ENCODE measurements around the gene IL15RA. TPM values are rescaled to one million over a fixed set of nuclear protein-coding genes. Genes with fewer than 3 reads are reported as not detected.
"Not testable (repeated sequence)": the region's sequence is repeated elsewhere in the genome, so short reads cannot be mapped to it uniquely, and the experiment has no call there.

The IL15RA gene
- total and polyA plus RNA-seq, 7 experiments from 2014 or later = 2.9 to 24.9 (median 5.6) TPM

- POLR2A ChIA-PET = no interaction called here
- H3K9me3 ChIP-seq (ENCODE audit: control insufficient read depth in 2 of 3, low read length in 3 of 3) = no peaks in the 10 kb centered on the region
- H3K4me1 ChIP-seq (ENCODE audit: control insufficient read depth in 2 of 2, insufficient read depth in 2 of 2, low read length in 2 of 2) = no peaks in the 10 kb centered on the region
- H3K9me3 Mint-ChIP-seq = no peaks in the 10 kb centered on the region
- H3K36me3 ChIP-seq (ENCODE audit: control insufficient read depth in 2 of 3, insufficient read depth in 3 of 3, low read length in 3 of 3) = peaks cover 0 to 24% (median 6%) of the 10 kb centered on the region in 3 experiments
- ATAC-seq (no peak), DNase-seq (no peak)
- CTCF ChIA-PET = no interaction called here
- H3K4me3 ChIP-seq (ENCODE audit: low read length) = no peak overlapping the region
- no peak overlapping the region for H3K4me3 Mint-ChIP-seq
- intact Hi-C loops (cut with micrococcal nuclease) = no loop called here
- H3K27ac Mint-ChIP-seq = no peak overlapping the region
- H3K4me1 Mint-ChIP-seq = peaks cover 0 to 5% (median 0%) of the 10 kb centered on the region in 7 donors
- no peaks in the 10 kb centered on the region for H3K27me3 ChIP-seq (ENCODE audit: control insufficient read depth in 2 of 2, insufficient read depth in 2 of 2, low read length in 2 of 2)
- peaks cover 0 to 21% (median 11%) of the 10 kb centered on the region in 5 donors for H3K36me3 Mint-ChIP-seq
- H3K27ac ChIP-seq (ENCODE audit: low read depth, low read length) = no peak overlapping the region
- H3K27me3 Mint-ChIP-seq = no peaks in the 10 kb centered on the region
These were observed 13.8 kb downstream of the IL15RA start for GRCh38 chr10:5963591-5963990.

DNA sequence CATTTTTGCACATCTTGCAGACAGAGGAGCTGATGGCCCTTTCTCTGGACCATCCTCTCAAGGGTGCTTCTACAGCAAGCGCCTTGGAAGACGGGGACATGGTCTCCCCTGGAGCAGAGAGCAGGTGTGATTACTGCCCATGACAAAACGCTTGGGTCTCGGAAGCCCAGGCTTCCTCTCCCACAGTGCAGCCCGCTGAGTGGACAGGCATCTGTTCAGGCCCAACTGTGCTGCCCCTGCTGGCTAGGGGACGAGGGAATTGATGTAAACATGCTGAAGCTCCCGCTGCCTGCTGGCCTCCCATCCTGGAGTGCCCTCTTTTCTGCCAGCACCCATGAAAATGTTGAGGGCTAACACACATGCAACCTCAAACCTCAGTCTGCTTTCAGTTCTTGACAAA lies 14.3 kb downstream of the IL15RA start:
- CTCF ChIA-PET = no interaction called here
- Histone ChIP-seq H3K27ac (ENCODE audit: low read depth, low read length) (no peak overlapping the region), H3K4me3 (ENCODE audit: low read length) (no peak overlapping the region), H3K36me3 (ENCODE audit: control insufficient read depth in 2 of 3, insufficient read depth in 3 of 3, low read length in 3 of 3) (peaks cover 0 to 24% (median 6%) of the 10 kb centered on the region in 3 experiments), H3K27me3 (ENCODE audit: control insufficient read depth in 2 of 2, insufficient read depth in 2 of 2, low read length in 2 of 2) (no peaks in the 10 kb centered on the region), H3K4me1 (ENCODE audit: control insufficient read depth in 2 of 2, insufficient read depth in 2 of 2, low read length in 2 of 2) (no peaks in the 10 kb centered on the region), H3K9me3 (ENCODE audit: control insufficient read depth in 2 of 3, low read length in 3 of 3) (no peaks in the 10 kb centered on the region)
- no peaks in the 10 kb centered on the region for H3K27me3 Mint-ChIP-seq
- DNase-seq (no peak), ATAC-seq (no peak)
- peaks cover 0 to 3% (median 0%) of the 10 kb centered on the region in 7 donors for H3K4me1 Mint-ChIP-seq
- peaks cover 0 to 20% (median 9%) of the 10 kb centered on the region in 5 donors for H3K36me3 Mint-ChIP-seq
- no peaks in the 10 kb centered on the region for H3K9me3 Mint-ChIP-seq
- POLR2A ChIA-PET = interaction anchor here (0.7 kb wide), 1 partner anchor 444 kb away, joined by 3 read pairs; no protein-coding TSS in a partner anchor
- intact Hi-C loops (cut with micrococcal nuclease) = no loop called here
- H3K27ac Mint-ChIP-seq = no peak overlapping the region
- no peak overlapping the region for H3K4me3 Mint-ChIP-seq

GRCh38 chr10:5962358-5962940 lies 14.9 kb downstream of the IL15RA start:
- H3K27ac Mint-ChIP-seq; H3K4me3 ChIP-seq (ENCODE audit: low read length); H3K27ac ChIP-seq (ENCODE audit: low read depth, low read length); H3K4me3 Mint-ChIP-seq; DNase-seq; H3K27me3 Mint-ChIP-seq; H3K9me3 ChIP-seq (ENCODE audit: control insufficient read depth in 2 of 3, low read length in 3 of 3); intact Hi-C loops (cut with micrococcal nuclease); H3K9me3 Mint-ChIP-seq; H3K4me1 Mint-ChIP-seq; H3K4me1 ChIP-seq (ENCODE audit: control insufficient read depth in 2 of 2, insufficient read depth in 2 of 2, low read length in 2 of 2); CTCF ChIA-PET; ATAC-seq; H3K27me3 ChIP-seq (ENCODE audit: control insufficient read depth in 2 of 2, insufficient read depth in 2 of 2, low read length in 2 of 2): not testable (repeated sequence)
- peaks cover 0 to 24% (median 6%) of the 10 kb centered on the region in 3 experiments for H3K36me3 ChIP-seq (ENCODE audit: control insufficient read depth in 2 of 3, insufficient read depth in 3 of 3, low read length in 3 of 3)
- H3K36me3 Mint-ChIP-seq = peaks cover 0 to 23% (median 9%) of the 10 kb centered on the region in 5 donors
- POLR2A ChIA-PET = interaction anchor here (0.7 kb wide), 1 partner anchor 444 kb away, joined by 3 read pairs; no protein-coding TSS in a partner anchor

- CTCF ChIA-PET = no interaction called here
- POLR2A ChIA-PET = interaction anchor here (0.6 kb wide), 1 partner anchor 367 kb away, joined by 3 read pairs; no protein-coding TSS in a partner anchor
- ATAC-seq (no peak), DNase-seq (no peak)
- H3K4me1 ChIP-seq (ENCODE audit: control insufficient read depth in 2 of 2, insufficient read depth in 2 of 2, low read length in 2 of 2) = no peaks in the 10 kb centered on the region
- Mint-ChIP-seq H3K27me3 (no peaks in the 10 kb centered on the region), H3K36me3 (peaks cover 0 to 23% (median 9%) of the 10 kb centered on the region in 5 donors), H3K27ac (no peak overlapping the region), H3K4me3 (no peak overlapping the region), H3K4me1 (peaks cover 0 to 3% (median 0%) of the 10 kb centered on the region in 7 donors), H3K9me3 (no peaks in the 10 kb centered on the region)
- peaks cover 0 to 24% (median 6%) of the 10 kb centered on the region in 3 experiments for H3K36me3 ChIP-seq (ENCODE audit: control insufficient read depth in 2 of 3, insufficient read depth in 3 of 3, low read length in 3 of 3)
- H3K27me3 ChIP-seq (ENCODE audit: control insufficient read depth in 2 of 2, insufficient read depth in 2 of 2, low read length in 2 of 2) = no peaks in the 10 kb centered on the region
- intact Hi-C loops (cut with micrococcal nuclease) = no loop called here
- H3K27ac ChIP-seq (ENCODE audit: low read depth, low read length) = no peak overlapping the region
- no peak overlapping the region for H3K4me3 ChIP-seq (ENCODE audit: low read length)
- no peaks in the 10 kb centered on the region for H3K9me3 ChIP-seq (ENCODE audit: control insufficient read depth in 2 of 3, low read length in 3 of 3)
These were observed 15.8 kb downstream of the IL15RA start for GRCh38 chr10:5961405-5962100.

GRCh38 chr10:5960973-5961275 lies 16.4 kb downstream of the IL15RA start:
- H3K4me3 ChIP-seq (ENCODE audit: low read length); H3K27me3 Mint-ChIP-seq; H3K4me1 ChIP-seq (ENCODE audit: control insufficient read depth in 2 of 2, insufficient read depth in 2 of 2, low read length in 2 of 2); H3K27me3 ChIP-seq (ENCODE audit: control insufficient read depth in 2 of 2, insufficient read depth in 2 of 2, low read length in 2 of 2); POLR2A ChIA-PET; H3K27ac ChIP-seq (ENCODE audit: low read depth, low read length); CTCF ChIA-PET; H3K27ac Mint-ChIP-seq; H3K4me3 Mint-ChIP-seq; intact Hi-C loops (cut with micrococcal nuclease); DNase-seq; H3K9me3 Mint-ChIP-seq; H3K4me1 Mint-ChIP-seq; ATAC-seq; H3K9me3 ChIP-seq (ENCODE audit: control insufficient read depth in 2 of 3, low read length in 3 of 3): not testable (repeated sequence)
- peaks cover 0 to 23% (median 9%) of the 10 kb centered on the region in 5 donors for H3K36me3 Mint-ChIP-seq
- H3K36me3 ChIP-seq (ENCODE audit: control insufficient read depth in 2 of 3, insufficient read depth in 3 of 3, low read length in 3 of 3) = peaks cover 0 to 22% (median 6%) of the 10 kb centered on the region in 3 experiments

DNA sequence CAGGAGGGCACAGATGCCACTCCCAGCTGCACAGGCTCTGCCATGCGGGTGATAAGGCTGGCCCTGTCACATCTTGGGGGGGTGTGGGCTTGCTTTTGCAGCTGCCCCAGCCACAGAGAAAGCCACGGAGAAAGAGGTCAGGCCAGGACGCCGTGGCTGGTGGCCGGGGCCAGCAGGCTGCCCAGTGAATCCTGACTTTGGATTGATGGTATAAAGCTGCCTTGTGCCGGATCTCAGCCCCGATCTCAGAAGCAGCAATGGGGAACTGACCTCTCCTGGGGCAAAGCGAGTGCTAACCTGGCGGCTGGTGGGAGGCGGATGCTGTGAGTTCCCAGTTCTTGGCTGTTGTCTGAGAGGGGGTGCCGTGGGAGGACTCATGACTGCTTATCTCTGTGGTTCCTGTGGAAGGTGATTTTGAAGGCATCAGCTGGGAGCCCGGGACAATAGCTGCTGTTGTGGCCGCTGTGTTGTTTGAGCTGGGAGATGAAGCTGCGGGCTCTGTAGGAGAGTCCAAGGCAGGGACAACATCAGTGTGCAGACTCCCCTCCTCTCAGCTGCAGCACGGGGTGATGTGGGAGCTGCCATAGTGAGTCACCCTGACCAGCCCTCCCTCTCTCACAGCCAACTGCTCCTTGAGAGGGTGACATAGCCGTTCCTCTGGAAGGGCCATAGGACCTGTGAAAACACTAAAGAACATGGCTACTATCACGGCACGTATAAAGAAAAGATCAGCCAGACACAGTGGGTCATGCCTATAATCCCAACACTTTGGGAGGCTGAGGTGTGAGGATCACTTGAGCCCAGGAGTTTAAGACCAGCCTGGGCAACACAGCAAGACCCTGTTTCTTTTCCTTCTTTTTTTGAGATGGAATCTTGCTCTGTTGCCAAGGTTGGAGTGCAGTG lies 17.0 kb downstream of the IL15RA start:
- peaks cover 0 to 1% (median 0%) of the 10 kb centered on the region in 7 donors for H3K4me1 Mint-ChIP-seq
- no peak for ATAC-seq
- no peaks in the 10 kb centered on the region for H3K27me3 ChIP-seq (ENCODE audit: control insufficient read depth in 2 of 2, insufficient read depth in 2 of 2, low read length in 2 of 2)

More for the DNA sequence above, 17.0 kb downstream of the IL15RA start:
- CTCF ChIA-PET = no interaction called here
- H3K27ac Mint-ChIP-seq = no peak overlapping the region
- H3K9me3 ChIP-seq (ENCODE audit: control insufficient read depth in 2 of 3, low read length in 3 of 3) = no peaks in the 10 kb centered on the region
- H3K36me3 ChIP-seq (ENCODE audit: control insufficient read depth in 2 of 3, insufficient read depth in 3 of 3, low read length in 3 of 3) = peaks cover 0 to 20% (median 6%) of the 10 kb centered on the region in 3 experiments
- H3K27ac ChIP-seq (ENCODE audit: low read depth, low read length) = no peak overlapping the region
- POLR2A ChIA-PET = no interaction called here
- no peak overlapping the region for H3K4me3 ChIP-seq (ENCODE audit: low read length)
- H3K9me3 Mint-ChIP-seq = no peaks in the 10 kb centered on the region
- DNase-seq = no peak
- H3K4me3 Mint-ChIP-seq = no peak overlapping the region
- H3K36me3 Mint-ChIP-seq = peaks cover 0 to 23% (median 9%) of the 10 kb centered on the region in 5 donors
- intact Hi-C loops (cut with micrococcal nuclease) = no loop called here
- no peaks in the 10 kb centered on the region for H3K4me1 ChIP-seq (ENCODE audit: control insufficient read depth in 2 of 2, insufficient read depth in 2 of 2, low read length in 2 of 2)
- H3K27me3 Mint-ChIP-seq = no peaks in the 10 kb centered on the region
